CD14-positive monocyte (primary cell): ENCODE data around the gene ELN. TPM values are rescaled to one million over a fixed set of nuclear protein-coding genes. Genes with fewer than 3 reads are reported as not detected.

Source experiments
- DNase-seq, 3 donors: peaks; one replicate each; pipeline ENCODE4 v3.0.0-alpha.2; 2011 to 2022
- H2AFZ ChIP-seq: 2 replicates; pipeline ENCODE4 v1.6.0; 2012; ENCODE audit warnings: mild to moderate bottlenecking, low read depth, low read length, inconsistent platforms; ENCODE audit not compliant: insufficient read depth, poor library complexity, severe bottlenecking
- H3K27ac ChIP-seq, 2 donors: 1 replicate in 1 of 2; 2 replicates in 1 of 2; pipeline ENCODE4 v1.5.1; 2012 to 2013; ENCODE audit warnings: low read length in 2 of 2, control low read depth in 1 of 2, inconsistent platforms in 1 of 2, low read depth in 1 of 2, mild to moderate bottlenecking in 1 of 2
- H3K27me3 ChIP-seq, 2 donors: one replicate each; pipeline versions ENCODE4 v1.6.0 to v1.6.1; 2011 to 2013; ENCODE audit warnings: low read length in 2 of 2; ENCODE audit not compliant: control insufficient read depth in 2 of 2, insufficient read depth in 2 of 2
- H3K36me3 ChIP-seq, 2 donors: replicated peaks in 1 of 2; 1 replicate in 1 of 2; 2 replicates in 1 of 2; pipeline versions ENCODE4 v1.5.1 to v1.6.1; 2012 to 2013; ENCODE audit warnings: low read length in 2 of 2, control low read depth in 1 of 2, inconsistent platforms in 1 of 2, mild to moderate bottlenecking in 1 of 2; ENCODE audit not compliant: insufficient read depth in 2 of 2, control insufficient read depth in 1 of 2
- H3K4me1 ChIP-seq, 2 donors: 1 replicate in 1 of 2; 2 replicates in 1 of 2; pipeline versions ENCODE4 v1.5.1 to v1.6.1; 2012 to 2013; ENCODE audit warnings: low read length in 2 of 2, control low read depth in 1 of 2, inconsistent platforms in 1 of 2, mild to moderate bottlenecking in 1 of 2, moderate library complexity in 1 of 2; ENCODE audit not compliant: insufficient read depth in 2 of 2, control insufficient read depth in 1 of 2
- H3K4me2 ChIP-seq: replicated peaks from 2 replicates; pipeline ENCODE3; 2012; ENCODE audit warnings: low read length, moderate library complexity, mild to moderate bottlenecking; ENCODE audit not compliant: poor library complexity, severe bottlenecking; ENCODE audit errors: extremely low read depth
- H3K4me3 ChIP-seq, 3 experiments: fragments of 200-600 bp in 1 of 3; sonication (generic) in 1 of 3; replicated peaks in 1 of 3; 1 replicate in 2 of 3; 2 replicates in 1 of 3; pipeline ENCODE4 v1.5.1; 2011 to 2013; ENCODE audit warnings: low read length in 3 of 3, mild to moderate bottlenecking in 3 of 3, control low read depth in 2 of 3, low read depth in 2 of 3, inconsistent platforms in 1 of 3, moderate library complexity in 1 of 3
- H3K79me2 ChIP-seq: 2 replicates; pipeline ENCODE4 v1.6.0; 2012; ENCODE audit warnings: mild to moderate bottlenecking, control low read depth, inconsistent platforms, low read length, moderate library complexity; ENCODE audit not compliant: insufficient read depth
- H3K9ac ChIP-seq: 2 replicates; pipeline ENCODE4 v1.6.0; 2017; ENCODE audit warnings: low read length, mild to moderate bottlenecking; ENCODE audit not compliant: insufficient read depth, poor library complexity, severe bottlenecking
- H3K9me3 ChIP-seq, 2 donors: replicated peaks in 1 of 2; 1 replicate in 1 of 2; 2 replicates in 1 of 2; pipeline versions ENCODE4 v1.5.1 to v1.6.1; 2012 to 2013; ENCODE audit warnings: low read length in 2 of 2, control low read depth in 1 of 2; ENCODE audit not compliant: control insufficient read depth in 1 of 2, insufficient read depth in 1 of 2
- H4K20me1 ChIP-seq: 2 replicates; pipeline ENCODE4 v1.6.0; 2012; ENCODE audit warnings: mild to moderate bottlenecking, low read length, control low read depth, moderate library complexity; ENCODE audit not compliant: insufficient read depth
- H3K27ac Mint-ChIP-seq, 7 donors: one replicate each; pipeline ENCODE4 v1.8.0; 2020; ENCODE audit warnings: mild to moderate bottlenecking in 7 of 7, mixed read lengths in 7 of 7, moderate library complexity in 6 of 7, inconsistent platforms in 2 of 7
- H3K27me3 Mint-ChIP-seq, 3 donors: one replicate each; pipeline ENCODE4 v1.8.0; 2021 to 2022; ENCODE audit warnings: low read depth in 3 of 3, mild to moderate bottlenecking in 3 of 3, mixed read lengths in 3 of 3, moderate library complexity in 3 of 3, inconsistent platforms in 1 of 3
- H3K36me3 Mint-ChIP-seq, 2 donors: one replicate each; pipeline ENCODE4 v1.8.0; 2020; ENCODE audit warnings: mixed read lengths in 2 of 2, inconsistent platforms in 1 of 2, mild to moderate bottlenecking in 1 of 2
- H3K4me1 Mint-ChIP-seq: one replicate; pipeline ENCODE4 v1.8.0; 2020; ENCODE audit warnings: mild to moderate bottlenecking, mixed read lengths
- H3K4me3 Mint-ChIP-seq, 2 donors: one replicate each; pipeline ENCODE4 v1.8.0; 2020; ENCODE audit warnings: mild to moderate bottlenecking in 2 of 2, mixed read lengths in 2 of 2, moderate library complexity in 1 of 2
- H3K9me3 Mint-ChIP-seq, 7 donors: one replicate each; pipeline ENCODE4 v1.8.0; 2020 to 2022; ENCODE audit warnings: mixed read lengths in 7 of 7, mild to moderate bottlenecking in 6 of 7, moderate library complexity in 6 of 7, inconsistent platforms in 2 of 7
- CTCF ChIP-seq: fragments of 200-600 bp; IDR thresholded peaks from one replicate; pipeline ENCODE4 v1.8.0; 2022; ENCODE audit warnings: antibody characterized with exemption, mild to moderate bottlenecking
- WGBS: methylation state at CpG from one replicate; pipeline ENCODE4 v1.1.5; 2013; ENCODE audit warnings: missing lambda C conversion rate; ENCODE audit not compliant: insufficient coverage; 5-methylcytosine and 5-hydroxymethylcytosine counted together
- intact Hi-C, 2 donors: fragments of 100-400 bp; cut with micrococcal nuclease; formaldehyde crosslinking; loops; one replicate each; pipeline versions ENCODE4 v1.15.0 to v1.15.1; 2023
- polyA plus RNA-seq, 3 donors: library from polyadenylated mRNA; depleted of rRNA in 1 of 3; unstranded in 2 of 3; stranded (reverse) in 1 of 3; fragments of 300-500 nt in 2 of 3; fragments of >200 nt in 1 of 3; fragmentation: Illumina TruSeq in 2 of 3; gene quantifications; 1 replicate in 2 of 3; 2 replicates in 1 of 3; pipeline ENCODE4 v1.2.3, GENCODE V29; 2012 to 2021

The ELN gene
- polyA plus RNA-seq, 3 donors, result not detected

- no peak overlapping the region for H3K9ac ChIP-seq
- no peaks in the 10 kb centered on the region for H3K79me2 ChIP-seq
- intact Hi-C loops, result no loop called here
- H3K27me3 ChIP-seq, result no peaks in the 10 kb centered on the region
- no peak overlapping the region for H3K4me2 ChIP-seq
- no peaks in the 10 kb centered on the region for H4K20me1 ChIP-seq
- no peak for TF ChIP-seq CTCF
- Mint-ChIP-seq H3K9me3 (peaks cover 0 to 6% (median 0%) of the 10 kb centered on the region in 7 donors), H3K36me3 (no peaks in the 10 kb centered on the region), H3K27me3 (peaks cover 2 to 5% (median 4%) of the 10 kb centered on the region in 3 donors), H3K4me1 (peaks cover under 1% of the 10 kb centered on the region), H3K27ac (no peak overlapping the region), H3K4me3 (no peak overlapping the region)
- no peak for DNase-seq
- no peaks in the 10 kb centered on the region for H3K36me3 ChIP-seq
- no peaks in the 10 kb centered on the region for H3K4me1 ChIP-seq
- no peak overlapping the region for H3K4me3 ChIP-seq
- 100% methylated on average over 1 of the region's 4 CpGs for WGBS
- no peak overlapping the region for H3K27ac ChIP-seq
- no peak overlapping the region for H2AFZ ChIP-seq
- H3K9me3 ChIP-seq, result no peaks in the 10 kb centered on the region
These were observed 40.7 kb upstream of the ELN start for GRCh38 chr7:73987298-73987697.

- TF ChIP-seq CTCF, result no peak
- Mint-ChIP-seq H3K36me3 (no peaks in the 10 kb centered on the region), H3K4me1 (no peaks in the 10 kb centered on the region), H3K9me3 (peaks cover 0 to 6% (median under 1%) of the 10 kb centered on the region in 7 donors), H3K4me3 (no peak overlapping the region), H3K27ac (peak overlapping the region in 1 of 7 donors; percentile 58), H3K27me3 (peaks cover 0 to 5% (median 5%) of the 10 kb centered on the region in 3 donors)
- no peaks in the 10 kb centered on the region for H3K27me3 ChIP-seq
- H4K20me1 ChIP-seq, result no peaks in the 10 kb centered on the region
- intact Hi-C loops, result no loop called here
- H3K4me3 ChIP-seq, result no peak overlapping the region
- no CpG with 5 or more reads among the region's 9 CpGs for WGBS
- H3K79me2 ChIP-seq, result no peaks in the 10 kb centered on the region
- no peak overlapping the region for H2AFZ ChIP-seq
- no peak overlapping the region for H3K4me2 ChIP-seq
- no peaks in the 10 kb centered on the region for H3K36me3 ChIP-seq
- no peaks in the 10 kb centered on the region for H3K9me3 ChIP-seq
- no peak overlapping the region for H3K9ac ChIP-seq
- H3K4me1 ChIP-seq, result no peaks in the 10 kb centered on the region
- no peak for DNase-seq
- H3K27ac ChIP-seq, result no peak overlapping the region
These were observed 39.8 kb upstream of the ELN start for GRCh38 chr7:73988197-73988596.
